C1 segment of cervical spinal cord (tissue), 14 donors: ENCODE data around the gene UPK3B.
"Not testable (repeated sequence)": the region's sequence is repeated elsewhere in the genome, so short reads cannot be mapped to it uniquely, and the experiment has no call there.

Experiments
- DNase-seq, 14 donors: peaks; one replicate each; lab custom pipeline; 2025; lab: John Stamatoyannopoulos, UW

The UPK3B gene

DNA sequence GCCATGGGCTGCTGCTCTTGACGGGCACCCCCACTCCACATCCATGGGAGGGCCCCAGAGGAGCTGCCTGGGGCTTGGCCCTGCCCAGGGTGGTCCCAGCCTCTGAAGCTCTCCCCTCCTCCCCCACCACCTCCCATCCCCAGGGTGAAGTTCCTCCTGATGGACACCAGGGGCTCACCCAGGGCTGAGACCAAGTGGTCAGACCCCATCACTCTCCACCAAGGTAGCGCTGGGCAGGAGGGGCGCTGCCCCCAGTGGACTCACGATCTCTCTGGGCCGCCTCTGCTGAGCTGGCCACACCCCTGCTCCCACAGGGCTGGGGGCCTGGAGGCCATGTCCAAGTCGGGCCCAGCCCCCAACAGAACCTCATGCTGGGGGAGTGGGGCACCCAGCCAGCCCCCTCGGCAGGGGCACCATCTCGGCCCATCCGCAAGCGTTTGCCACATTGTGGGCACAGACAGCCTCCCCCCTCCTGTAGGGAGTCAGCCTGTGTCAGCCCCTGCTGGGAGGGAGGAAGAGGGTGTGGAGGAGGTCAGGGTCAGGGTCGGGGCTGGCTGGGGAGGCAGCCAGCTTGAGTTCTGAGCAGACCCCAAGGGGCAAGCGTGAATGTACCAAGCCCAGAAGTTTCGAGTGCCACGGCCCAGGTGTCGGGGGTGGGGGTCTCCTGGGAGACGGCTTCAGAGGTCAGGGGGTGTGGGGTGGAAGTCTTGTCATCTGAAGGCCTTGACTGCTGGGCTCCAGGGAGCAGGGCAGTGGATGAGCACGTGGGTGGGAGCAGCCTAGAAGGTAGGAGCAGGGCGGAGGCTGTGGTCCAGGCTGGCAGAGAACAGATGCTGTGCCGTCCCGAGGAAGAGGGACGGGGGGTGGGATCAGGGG is 2.8 kb downstream of the UPK3B start:
- DNase-seq, result no peak

DNA sequence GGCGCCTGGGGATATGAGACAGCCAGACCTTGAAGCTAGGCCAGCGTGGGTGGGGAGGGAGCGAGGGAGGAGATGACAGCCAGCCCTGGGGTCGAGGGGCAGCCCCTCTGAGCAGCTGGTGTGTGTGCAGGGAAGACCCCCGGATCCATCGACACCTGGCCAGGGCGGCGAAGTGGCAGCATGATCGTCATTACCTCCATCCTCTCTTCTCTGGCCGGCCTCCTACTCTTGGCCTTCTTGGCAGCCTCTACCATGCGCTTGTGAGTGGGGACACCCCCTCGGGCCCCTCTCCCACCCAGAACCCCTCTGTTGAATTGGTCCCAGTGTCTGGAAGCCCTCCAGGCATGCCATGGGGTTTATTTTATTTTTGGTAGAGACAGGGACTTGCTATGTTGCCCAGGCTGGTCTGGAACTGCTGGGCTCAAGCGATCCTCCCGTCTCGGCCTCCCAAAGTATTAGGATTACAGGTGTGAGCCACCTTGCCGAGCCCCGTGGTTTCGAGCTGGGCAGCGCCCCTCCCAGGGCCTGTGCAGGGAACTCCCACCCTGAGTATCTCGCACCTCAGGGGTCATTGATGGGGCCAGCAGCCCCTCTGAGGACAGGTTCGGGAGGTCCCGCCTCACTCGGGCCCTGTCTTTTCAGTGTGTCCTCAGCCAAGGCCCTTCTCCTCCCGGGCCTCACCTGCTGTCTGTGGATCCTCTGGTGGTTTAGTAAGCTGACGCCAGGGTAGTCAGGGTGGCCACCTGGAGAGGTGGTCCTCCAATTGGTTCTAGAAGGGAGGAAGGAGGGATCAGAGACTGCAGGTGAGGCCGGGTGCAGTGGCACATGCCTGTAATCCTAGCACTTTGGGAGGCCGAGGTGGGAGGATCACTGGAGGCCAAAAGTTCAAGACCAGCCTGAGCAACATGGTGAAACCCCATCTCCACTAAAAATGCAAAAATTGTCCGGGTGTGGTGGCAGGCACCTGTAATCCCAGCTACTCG is 3.8 kb downstream of the UPK3B start:
- no peak for DNase-seq

DNA sequence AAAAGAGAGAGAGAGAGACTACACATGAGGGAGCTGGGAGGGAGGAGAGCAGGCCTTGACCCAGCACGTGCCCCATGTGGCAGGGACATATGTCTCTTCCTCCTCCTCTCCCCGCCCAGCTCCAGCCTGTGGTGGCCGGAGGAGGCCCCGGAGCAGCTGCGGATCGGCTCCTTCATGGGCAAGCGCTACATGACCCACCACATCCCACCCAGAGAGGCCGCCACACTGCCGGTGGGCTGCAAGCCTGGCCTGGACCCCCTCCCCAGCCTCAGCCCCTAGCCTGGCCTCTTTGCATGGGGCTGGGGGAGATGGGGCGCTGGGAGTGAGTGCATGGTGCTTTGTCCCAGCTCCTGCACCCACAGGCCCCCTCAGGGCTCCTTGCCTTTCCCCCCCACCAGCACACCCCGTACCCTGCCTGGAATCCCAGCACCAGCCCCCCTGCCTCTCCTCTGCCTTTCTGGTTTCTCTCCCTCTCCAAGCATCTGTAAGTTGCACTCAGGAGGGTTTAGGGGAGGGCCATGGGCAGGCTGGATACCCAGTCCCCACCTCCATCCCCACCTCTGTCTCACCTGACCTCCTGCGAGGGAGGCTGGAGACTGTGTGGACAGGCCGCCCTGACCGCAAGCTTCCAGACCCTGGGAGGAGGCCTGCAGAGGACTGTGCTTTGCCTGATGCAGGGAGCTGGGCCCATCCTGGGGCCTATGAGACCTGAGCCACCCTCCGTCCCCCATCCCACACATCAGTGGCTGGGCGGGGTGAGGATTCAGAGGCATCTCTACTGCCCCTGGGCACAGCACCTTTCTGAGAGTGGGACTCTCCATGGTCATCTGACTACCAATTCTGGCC is 4.8 kb downstream of the UPK3B start:
- no peak for DNase-seq

DNA sequence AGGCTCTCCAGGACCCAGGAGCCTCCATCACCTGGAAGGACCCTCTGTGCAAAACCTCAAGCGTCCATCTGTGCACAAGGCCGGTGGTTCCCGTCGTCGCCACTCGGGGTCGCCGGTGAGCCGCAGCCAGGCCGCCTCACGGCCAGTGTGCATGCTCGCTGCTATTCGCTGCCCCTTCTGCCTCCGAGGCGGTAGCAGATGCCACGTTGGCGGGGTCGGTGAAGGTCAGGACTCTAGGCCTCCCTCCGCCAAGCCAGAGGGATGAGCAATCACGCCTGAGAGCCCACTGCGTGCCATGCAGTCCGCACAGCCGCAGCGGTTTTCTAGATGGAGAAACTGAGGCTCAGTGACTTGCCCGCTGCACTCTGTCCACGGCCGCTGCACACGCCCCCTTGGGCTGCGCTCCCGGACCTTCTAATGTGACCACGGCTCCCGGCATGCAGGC is 5.7 kb downstream of the UPK3B start:
- peak in 1 of 14 donors; percentile 20 for DNase-seq

DNA sequence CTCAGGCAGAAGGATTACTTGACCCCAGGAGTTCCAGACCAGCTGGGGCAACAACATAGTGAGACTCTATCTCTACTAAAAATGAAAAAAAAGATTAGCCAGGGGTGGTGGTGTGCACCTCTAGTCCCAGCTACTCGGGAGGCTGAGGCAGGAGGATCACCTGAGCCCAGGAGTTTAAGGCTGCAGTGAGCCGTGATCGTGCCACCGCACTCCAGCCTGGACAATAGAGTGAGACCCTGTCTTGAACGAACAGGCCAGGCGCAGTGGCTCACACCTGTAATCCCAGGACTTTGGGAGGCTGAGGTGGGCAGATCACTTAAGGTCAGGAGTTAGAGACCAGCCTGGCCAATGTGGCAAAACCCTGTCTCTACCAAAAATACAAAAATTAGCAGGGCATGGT is 6.6 kb downstream of the UPK3B start:
- not testable (repeated sequence) for DNase-seq

DNA sequence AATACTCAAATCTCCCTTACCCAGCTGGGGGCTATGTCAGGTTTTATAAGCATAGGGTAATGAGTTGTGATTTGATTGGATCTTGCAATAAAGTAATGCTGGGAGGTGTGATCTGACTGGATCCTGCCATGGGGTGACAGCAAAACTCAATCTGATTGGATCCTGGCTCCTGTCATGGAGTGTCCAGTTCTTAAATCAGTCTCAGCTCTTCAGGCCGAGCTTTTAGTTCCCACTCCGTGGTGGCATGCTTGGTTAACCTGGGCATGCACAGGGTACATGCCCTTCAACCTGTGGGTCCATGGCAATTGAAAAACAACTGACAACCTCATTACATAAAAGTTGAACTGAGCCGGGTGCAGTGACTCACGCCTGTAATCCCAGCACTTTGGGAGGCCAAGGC is 15.8 kb downstream of the UPK3B start:
- DNase-seq, result not testable (repeated sequence)

DNA sequence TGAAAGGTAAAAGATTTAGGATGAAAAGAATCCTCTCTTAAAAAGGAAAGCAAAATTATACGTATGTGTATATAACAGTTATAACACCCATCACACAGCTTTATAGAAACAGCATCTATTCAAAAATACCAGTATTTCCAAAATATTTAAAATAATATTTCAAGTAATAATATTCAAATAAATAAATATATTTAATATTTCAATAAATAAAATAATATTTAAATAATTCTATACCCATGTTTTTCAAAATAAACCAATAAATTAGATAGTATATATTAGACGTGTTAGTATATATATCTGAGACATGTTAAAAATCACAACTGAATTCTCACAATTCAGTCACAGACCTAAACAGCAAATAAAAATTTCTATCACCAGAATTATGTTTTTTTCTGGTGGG is 21.3 kb downstream of the UPK3B start:
- not testable (repeated sequence) for DNase-seq

DNA sequence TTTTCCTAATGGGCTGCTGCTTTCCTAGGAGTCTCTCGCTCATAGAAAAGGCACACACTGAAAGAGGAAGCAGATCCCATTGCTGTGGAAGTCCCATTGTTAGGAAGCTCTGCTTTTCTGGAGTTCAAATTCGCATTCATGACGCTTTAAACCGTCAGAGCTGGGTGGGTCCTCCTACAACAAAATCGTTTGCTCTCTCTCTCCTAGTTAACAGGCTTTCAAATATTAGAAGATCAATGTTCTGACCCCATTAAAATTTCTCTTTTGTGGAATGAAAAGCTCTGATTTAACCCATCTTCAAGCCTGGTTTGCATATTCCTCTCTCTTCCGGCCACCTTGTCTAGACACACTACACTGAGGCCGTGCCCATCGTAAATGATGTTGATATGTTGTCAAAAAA is 32.8 kb downstream of the UPK3B start, which contains the start of gene SPDYE16:
TSS of gene SPDYE16 (minus strand) at position 101 of the 400 bp plus-strand sequence. CDS start 1,838 bp downstream, outside the sequence.
- DNase-seq, result not testable (repeated sequence)

DNA sequence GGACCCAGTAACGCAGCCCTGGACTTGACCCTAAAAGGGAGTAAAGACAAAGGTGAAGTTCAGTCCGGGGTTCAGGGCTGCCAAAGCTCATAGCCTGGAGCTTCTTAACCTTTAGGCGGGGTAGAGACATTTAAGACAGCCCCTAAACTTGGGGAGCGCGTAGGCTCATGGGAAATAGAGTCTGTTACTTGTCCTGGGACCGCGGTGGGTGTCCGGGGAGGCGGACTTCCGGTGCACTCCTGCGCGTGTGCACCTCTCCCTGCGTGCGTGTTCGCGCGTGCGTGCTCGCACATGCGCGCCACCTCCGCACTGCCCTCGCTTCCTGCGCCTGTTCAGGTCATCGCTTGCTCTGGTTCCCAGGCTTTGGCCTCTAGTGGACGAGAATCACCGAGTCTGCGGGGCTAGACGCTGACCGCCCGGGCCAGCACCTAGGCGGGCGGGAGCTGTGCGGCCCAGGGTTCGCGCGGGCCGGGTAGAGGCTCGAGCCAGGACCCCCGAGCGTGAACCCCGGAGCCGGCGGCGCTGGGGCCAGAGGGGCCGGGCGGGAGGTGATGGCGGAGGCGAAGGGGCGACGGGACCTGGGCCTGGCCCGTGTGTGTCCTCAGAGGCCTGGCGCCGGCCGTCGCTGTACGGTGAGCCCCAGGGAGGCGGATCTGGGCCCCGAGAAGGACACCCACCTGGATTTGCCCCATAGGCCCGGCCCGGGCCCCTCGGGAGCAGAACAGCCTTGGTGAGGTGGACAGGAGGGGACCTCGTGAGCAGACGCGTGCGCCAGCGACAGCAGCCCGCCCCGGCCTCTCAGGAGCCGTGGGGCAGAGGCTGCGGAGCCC is 38.9 kb downstream of the UPK3B start:
- DNase-seq, result peak; percentile 48 to 89 (median 82)

DNA sequence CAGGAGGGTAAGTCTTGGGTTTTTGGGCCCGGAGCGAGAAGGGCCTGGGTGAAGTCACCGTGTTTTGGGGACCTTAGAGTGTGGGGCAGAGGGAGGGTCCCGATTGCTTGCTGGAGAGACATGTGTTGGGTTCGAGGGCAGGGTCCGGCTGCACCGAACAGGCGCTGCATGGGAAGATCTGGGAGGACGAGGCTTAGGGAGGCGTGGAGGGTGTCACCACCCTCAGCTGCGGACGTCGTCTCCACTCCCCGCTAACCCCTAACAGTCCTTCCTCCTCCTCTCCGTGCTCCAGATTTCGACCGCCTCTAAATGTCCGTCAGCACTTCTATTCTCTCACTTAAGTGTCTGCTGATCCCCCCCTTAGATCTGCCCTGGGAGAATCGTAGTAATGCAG is 39.5 kb downstream of the UPK3B start:
- DNase-seq, result peak in 1 of 14 donors; percentile 51

DNA sequence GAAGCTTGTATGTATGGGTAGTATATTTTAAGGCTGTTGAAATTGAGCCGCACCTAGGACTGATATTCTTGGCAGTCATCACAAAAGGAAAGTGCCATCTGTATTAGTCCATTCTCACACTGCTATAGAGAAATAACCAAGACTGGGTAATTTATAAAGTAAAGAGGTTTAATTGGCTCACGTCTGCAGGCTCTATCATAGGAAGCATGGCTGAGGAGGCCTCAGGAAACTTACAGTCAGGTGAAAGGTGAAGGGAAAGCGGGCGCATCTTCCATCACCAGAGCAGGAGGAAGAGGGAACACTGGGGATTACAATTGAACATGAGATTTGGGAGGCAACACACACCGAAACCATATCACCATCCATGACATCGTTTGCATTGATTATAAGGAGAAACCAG is 41.6 kb downstream of the UPK3B start:
- not testable (repeated sequence) for DNase-seq

DNA sequence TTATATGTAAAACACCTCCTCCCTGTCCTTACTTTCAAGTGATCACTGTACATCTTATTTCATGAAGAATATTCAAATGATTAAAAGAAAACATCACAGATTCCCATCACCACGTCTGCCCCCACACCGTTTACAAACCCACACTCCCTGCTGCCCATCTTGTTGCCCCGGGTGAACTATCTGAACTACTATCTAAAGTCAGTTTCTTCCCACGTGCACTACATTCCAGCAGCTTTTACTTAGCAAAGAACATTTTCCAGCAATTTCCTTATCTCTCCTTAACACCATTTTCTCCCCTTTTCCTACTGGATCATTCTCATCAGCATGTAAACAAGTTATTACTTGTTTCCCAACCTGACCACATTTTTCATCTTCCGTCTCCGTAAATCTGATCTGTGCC is 49.3 kb downstream of the UPK3B start:
- DNase-seq, result not testable (repeated sequence)

DNA sequence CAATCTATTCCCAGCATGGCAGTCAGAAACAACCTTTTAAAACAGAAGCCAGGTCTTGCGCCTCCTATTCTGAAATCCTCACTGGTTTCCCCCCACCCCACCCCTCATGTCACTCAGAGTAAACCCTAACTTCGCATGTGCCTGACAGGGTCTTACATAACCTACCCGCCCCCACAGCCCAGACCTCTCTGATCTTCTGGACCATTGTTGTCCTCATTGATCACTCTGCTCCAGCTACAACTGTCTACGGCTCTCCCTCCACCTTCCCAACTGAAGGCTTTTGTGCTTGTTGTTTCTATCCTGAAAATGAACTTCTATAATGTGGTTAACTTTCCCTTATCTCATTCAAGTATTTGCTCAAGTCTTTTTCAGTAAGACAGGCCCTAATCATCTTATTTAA is 49.8 kb downstream of the UPK3B start:
- DNase-seq, result not testable (repeated sequence)

DNA sequence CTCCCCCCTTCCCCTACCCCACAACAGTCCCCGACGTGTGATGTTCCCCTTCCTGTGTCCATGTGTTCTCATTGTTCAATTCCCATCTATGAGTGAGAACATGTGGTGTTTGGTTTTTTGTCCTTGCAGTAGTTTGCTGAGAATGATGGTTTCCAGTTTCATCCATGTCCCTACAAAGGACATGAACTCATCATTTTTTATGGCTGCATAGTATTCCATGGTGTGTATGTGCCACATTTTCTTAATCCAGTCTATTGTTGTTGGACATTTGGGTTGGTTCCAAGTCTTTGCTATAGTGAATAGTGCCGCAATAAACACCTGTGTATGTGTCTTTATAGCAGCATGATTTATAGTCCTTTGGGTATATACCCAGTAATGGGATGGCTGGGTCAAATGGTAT is 51.0 kb downstream of the UPK3B start:
- DNase-seq, result not testable (repeated sequence)

DNA sequence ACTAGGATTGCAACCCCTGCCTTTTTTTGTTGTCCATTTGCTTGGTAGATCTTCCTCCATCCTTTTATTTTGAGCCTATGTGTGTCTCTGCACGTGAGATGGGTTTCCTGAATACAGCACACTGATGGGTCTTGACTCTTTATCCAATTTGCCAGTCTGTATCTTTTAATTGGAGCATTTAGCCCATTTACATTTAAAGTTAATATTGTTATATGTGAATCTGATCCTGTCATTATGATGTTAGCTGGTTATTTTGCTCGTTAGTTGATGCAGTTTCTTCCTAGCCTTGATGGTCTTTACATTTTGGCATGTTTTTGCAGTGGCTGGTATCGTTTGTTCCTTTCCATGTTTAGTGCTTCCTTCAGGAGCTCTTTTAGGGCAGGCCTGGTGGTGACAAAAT is 54.6 kb downstream of the UPK3B start:
- DNase-seq, result not testable (repeated sequence)
